KBM-7 (cell line): Measurements from ENCODE around the gene HSD3B1.
A peak's percentile ranks its signal among the peaks of the same experiment; 100 is the strongest.
"Not testable (repeated sequence)": the region's sequence is repeated elsewhere in the genome, so short reads cannot be mapped to it uniquely, and the experiment has no call there.

Source experiments
- DNase-seq: peaks from one replicate; pipeline ENCODE4 v3.0.0-alpha.2; 2015
- in situ Hi-C: fragments of 300-500 bp; cut with MboI; formaldehyde crosslinking; loops from 2 replicates; pipeline ENCODE4 v1.14.3; 2020; ENCODE audit warnings: low sequenced_read_pairs, low pct_unique_long_range_greater_than_20kb, mixed read lengths

Gene HSD3B1

DNA sequence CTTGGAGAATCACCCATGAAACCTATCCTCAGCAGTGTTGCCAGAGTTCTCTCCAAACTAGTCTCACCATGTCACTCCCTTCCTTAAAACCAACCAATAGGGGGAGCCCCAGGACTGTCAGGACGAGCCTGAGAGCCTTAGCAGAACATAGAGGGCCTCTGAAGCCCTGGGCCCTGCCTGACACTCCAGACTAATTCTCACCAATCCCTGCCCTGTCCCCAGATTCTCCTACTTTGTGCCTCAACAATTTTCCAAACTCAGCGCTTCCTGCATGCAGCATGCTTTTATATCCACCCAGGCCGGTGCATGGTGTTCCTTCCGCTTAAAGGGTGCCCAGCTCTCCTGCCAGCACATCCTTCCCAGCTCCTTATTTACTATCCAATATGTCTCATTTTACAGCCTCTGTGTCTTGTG is 42.7 kb downstream of the HSD3B1 start:
- DNase-seq: peak; percentile 58
- in situ Hi-C loops: no loop called here

DNA sequence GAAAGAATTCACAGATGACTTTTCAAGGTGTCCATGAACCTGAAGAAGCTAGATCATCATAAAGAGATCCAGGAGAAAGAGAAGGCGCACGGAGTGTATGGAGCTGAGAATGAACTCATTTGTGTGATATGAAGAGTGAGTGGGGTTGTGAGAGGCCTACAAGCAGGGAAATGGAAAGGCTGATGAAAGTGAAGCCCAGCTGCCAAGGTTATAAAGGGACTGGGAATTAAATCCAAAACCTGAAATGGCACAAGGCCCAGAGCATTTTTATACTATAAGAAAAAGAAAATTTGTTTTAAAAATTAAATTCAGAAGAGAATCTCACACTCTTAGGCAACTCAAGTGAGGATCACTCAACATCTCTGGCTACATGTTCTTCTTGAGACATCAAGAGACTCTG is 43.4 kb downstream of the HSD3B1 start:
- in situ Hi-C loops: no loop called here
- no peak for DNase-seq

- in situ Hi-C loops: no loop called here
- DNase-seq: no peak
Observed at GRCh38 chr1:119551218-119551617, 44.2 kb downstream of the HSD3B1 start.

DNA sequence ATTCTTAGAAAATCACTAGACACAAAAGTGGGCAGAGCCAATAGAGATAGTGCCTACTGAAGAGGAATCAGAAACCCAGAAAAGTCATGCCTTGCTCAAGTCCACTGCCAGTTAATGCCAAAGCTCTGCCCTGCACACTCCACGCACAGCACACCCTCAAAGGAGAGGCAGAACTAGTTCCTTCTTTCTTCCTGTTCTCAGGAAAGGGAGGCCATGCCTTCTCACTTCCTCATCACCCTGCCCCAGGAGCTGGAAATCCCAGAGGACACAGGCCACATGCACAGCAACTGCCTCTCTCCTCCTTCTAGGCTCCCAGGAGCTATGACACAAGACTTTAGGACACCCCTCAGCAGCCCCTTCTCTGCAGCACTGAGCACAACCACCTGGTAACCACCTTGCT is 45.6 kb downstream of the HSD3B1 start:
- DNase-seq, in situ Hi-C loops: not testable (repeated sequence)

GRCh38 chr1:119553302-119554071 is 46.5 kb downstream of the HSD3B1 start:
- in situ Hi-C loops, DNase-seq: not testable (repeated sequence)

- peak; percentile 14 for DNase-seq
- in situ Hi-C loops: no loop called here
Observed at GRCh38 chr1:119554183-119554582, 47.2 kb downstream of the HSD3B1 start.

GRCh38 chr1:119556423-119556822 is 49.4 kb downstream of the HSD3B1 start:
- DNase-seq: no peak
- in situ Hi-C loops: no loop called here

GRCh38 chr1:119560402-119560801 is 53.4 kb downstream of the HSD3B1 start:
- in situ Hi-C loops, DNase-seq: not testable (repeated sequence)

- in situ Hi-C loops: no loop called here
Observed at GRCh38 chr1:119564548-119564947, 57.5 kb downstream of the HSD3B1 start.

More at GRCh38 chr1:119564548-119564947, 57.5 kb downstream of the HSD3B1 start:
- no peak for DNase-seq
